GM15510 (cell line): ENCODE data around the gene FERD3L.

Experiments used
- POLR2A ChIP-seq: IDR thresholded peaks from 3 replicates; pipeline ENCODE4 v1.6.1; 2011; ENCODE audit warnings: borderline replicate concordance; ENCODE audit not compliant: insufficient read length; ENCODE audit errors: extremely low read depth

FERD3L gene

DNA sequence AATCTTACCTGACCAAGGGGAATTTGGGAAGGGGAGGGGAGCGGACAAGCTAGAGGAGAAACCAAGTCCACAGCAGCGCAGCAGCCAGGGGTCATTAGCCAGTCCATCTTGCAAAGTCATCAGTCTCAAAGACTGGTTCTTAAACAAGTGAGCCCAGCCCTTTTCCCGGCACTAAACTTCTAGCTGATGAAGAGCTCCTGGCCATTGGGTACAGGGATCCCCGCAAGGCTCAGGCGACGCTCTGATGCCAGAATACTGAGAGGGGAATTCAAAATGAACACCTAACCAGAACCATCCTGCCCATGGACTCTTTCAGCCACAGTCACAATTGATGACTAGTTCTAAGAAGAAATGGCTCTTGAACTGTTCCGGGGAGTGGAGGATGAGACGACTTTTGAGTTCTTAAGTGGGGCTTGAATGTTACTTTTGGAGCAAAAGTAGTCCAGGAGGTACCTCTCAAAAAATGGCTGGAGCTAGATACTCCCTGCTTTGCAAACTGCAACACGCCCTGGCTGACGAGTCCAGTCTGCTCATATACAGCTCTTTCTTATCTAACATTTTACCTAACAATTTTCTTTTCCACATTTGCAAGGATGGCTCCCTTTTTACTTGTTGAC lies 25.2 kb downstream of the FERD3L start:
- no peak for TF ChIP-seq POLR2A

DNA sequence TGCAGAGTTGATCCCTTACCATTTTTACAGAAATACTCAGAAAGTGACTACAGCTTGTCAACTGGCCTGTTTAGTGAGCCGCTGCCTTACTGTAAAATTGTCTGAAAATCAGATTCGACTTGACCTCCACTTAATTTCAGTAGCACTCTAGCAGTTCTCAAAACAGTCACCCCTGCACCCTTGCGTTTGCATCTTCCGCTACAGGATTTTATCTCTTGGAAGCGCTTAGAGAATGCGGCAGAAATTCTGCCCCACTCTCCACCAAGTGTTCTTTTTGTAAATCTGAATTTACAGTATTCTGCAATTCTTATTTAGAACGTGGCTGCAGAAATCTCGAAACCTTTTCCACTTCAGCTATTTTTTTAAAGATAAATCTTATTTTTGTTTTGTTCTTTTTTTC lies 25.8 kb downstream of the FERD3L start:
- no peak for TF ChIP-seq POLR2A

DNA sequence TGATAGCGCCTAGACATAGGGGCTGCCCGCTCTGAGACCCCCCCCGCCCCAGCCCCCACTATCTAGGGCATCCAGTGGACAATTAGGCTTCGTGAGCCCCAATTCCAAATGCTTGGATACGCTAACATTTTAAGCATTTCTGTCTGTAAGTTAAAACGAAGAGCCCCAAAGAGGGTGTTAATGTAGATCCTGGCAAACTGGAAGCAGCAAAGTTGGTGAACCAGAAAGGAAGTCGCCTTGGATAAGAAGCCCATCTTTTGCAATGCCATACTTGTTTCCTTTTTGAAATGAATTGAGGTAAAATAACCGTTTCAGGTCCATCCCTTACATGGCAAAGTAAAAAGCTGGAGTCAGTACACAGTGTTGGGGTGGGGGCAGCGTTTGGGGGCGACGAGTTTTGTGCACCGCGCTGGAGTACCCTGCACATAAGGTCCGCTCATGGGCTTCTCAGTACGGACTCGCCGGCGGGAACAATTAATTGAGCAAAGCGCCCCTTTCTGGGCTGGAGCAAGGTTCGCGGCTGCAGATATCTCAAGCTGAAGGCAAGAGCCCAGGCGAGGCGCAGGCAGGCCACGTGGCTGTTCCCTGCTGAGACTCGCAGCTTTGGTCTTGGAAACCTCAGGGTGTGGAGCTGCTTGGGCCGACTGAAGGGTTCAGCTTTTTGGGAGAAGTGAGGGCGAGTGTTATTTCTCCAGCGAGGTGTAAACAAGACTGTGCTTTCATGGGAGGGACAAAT lies 26.4 kb downstream of the FERD3L start:
- TF ChIP-seq POLR2A, result no peak

DNA sequence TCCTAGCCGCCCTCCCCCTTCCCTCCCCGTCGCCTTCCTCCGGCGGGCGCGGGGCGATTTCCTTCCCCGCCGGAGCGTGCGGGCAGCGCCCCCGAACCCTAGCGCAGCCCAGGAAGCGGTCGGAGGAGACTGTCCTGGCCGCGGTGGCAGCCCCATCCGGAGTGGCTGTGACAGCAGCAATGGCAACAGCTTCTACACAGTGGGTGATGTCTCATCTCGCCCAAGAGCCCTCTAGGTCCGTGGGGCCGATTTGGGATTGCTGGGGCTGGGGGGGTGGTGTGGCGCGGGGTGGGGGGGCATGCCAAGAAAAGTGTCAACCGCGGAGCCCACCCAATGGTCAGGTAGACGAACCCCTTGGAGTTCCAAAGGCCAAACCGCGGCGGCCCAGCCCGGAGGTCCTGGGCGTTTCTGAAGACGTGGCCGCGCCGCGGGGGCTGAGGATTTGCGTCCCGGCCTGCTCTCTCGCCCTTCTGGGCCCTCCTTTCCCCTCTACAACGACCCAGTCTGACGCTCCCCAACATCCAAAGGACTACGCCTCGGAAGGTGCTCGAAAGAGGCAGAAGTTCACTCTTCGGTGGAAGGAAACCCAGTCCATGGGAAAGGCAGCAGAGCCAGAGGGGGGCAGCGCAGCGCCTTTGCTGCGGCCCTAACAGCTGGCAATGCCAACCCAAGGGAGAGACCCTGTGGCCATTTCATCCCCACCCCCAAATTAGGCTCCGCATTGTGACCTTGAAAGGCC lies 27.2 kb downstream of the FERD3L start:
- TF ChIP-seq POLR2A, result no peak

DNA sequence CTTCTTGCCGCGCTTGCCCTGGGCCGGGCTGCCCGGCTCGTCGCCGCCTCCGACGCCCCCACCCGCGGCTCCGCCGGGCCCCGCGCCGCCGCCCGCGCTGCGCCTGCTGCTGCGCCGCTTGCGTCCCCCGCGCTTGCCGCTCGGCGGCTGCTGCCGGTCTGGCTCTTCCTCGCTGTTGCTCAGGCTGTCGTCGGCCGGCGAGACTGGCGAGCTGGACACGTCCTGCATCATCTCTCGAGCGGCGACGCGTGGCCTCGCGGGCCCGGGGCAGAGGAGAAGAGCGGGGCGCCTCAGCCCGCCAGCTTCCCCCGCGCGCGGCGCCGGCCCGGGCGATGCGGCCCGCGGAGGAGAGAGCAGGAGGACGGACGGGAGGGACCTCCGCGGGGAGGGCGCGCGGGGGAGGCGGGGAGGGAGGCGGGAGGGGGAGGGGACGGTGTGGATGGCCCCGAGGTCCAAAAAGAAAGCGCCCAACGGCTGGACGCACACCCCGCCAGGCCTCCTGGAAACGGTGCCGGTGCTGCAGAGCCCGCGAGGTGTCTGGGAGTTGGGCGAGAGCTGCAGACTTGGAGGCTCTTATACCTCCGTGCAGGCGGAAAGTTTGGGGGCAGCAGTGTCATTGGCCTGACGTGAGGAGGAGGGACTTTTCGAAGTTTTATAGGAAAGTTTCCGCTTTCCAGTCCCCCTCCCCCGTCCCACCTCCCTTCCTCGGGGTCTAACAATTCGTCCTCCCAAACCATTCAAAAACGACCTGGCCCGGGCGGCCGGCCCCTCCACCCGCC lies 27.9 kb downstream of the FERD3L start, which contains the start of gene TWIST1:
TSS of gene TWIST1 (minus strand) at position 546 of the 779 bp plus-strand sequence. CDS start at position 231, 315 bp downstream.
- no peak for TF ChIP-seq POLR2A

DNA sequence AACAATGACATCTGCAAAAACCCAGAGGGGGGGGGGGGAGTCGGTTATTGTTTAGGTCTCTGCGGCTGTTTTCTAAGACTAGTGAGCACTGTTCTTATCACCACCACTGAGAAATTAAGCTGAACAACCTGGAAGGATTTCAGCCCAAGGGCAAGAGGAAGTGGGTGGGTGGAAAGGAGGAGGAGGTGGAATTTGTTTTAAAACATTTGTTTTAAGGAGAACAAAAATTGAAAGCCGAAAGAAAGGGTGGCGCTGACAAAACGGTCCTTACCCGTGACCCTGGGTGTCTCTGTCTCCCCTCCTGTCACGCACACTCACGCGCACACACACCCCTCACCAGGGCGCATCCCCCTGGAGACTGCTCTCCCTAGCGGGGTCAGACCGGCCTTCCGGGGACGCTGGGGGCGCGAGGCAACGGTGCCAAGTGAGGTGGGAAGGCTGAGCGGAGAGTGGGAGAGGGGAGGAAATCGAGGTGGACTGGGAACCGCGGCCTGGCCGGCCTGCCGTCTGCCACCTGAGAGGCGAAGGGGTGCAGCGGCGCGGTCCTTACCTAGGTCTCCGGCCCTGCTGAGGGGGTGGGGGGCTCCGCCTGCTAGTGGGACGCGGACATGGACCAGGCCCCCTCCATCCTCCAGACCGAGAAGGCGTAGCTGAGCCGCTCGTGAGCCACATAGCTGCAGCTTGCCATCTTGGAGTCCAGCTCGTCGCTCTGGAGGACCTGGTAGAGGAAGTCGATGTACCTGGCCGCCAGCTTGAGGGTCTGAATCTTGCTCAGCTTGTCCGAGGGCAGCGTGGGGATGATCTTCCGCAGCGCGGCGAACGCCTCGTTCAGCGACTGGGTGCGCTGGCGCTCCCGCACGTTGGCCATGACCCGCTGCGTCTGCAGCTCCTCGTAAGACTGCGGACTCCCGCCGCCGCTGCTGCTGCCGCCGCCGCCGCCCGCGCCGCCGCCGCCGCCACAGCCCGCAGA lies 28.8 kb downstream of the FERD3L start:
- no peak for TF ChIP-seq POLR2A

DNA sequence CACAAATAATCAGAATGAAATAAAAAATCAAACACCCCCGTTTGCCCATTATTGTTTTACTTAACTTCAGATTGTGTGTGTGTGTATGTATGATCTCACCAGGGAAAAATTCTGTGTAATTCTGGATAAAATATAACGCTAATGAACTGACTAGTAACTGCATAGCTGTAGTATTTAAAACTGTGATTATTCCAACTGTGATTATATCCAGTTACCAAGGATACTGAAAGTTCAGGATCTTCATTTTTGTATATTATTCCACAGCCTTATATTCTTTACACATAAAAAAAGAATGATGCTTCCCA lies 30.7 kb downstream of the FERD3L start:
- no peak for TF ChIP-seq POLR2A

DNA sequence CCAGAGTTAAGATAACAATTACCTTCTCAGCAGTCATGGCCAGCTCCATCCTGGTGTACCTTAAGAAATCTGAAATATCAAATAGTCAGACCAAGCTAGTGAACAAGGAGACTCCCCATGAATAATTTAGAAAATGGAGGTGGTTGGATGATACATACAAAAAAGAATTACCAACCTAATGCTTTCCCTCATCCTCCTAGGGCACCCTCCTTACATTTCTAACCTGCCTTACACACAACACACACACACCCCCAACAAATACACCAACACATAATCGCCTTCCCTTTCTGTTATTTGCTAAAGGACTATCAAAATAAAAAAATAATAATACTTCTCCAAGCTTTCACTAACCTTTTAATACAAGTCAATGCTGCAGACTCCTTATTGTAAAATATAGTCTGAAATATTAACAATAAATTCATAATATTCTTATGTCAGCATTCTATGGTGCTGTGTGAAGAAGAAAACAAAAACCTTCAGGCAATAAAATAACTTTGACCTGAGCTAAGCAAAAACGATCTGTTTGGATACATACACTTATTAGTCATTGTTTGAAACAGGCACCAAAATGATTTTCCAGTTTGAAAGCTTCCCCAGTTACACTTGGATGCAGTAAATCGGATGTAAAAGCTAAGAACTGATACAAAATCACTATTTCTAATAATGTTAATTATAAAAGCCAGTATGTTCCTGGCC lies 31.2 kb downstream of the FERD3L start:
- no peak for TF ChIP-seq POLR2A

DNA sequence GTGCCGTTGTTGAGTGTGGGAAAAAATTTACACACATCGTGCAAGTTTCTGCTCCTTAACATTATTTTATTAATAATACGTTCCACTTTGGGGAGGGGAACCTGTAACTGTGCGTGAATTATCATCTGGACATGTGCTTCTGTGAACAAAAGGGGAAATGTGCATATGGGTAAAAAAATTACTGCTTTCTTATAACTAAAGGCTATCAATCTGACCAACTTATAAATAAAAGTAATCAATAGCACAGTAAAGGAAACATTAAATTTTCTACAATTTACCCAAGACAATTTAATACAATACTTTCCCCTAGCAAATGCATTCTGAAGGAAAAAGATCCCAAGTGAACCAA lies 32.2 kb downstream of the FERD3L start:
- no peak for TF ChIP-seq POLR2A

DNA sequence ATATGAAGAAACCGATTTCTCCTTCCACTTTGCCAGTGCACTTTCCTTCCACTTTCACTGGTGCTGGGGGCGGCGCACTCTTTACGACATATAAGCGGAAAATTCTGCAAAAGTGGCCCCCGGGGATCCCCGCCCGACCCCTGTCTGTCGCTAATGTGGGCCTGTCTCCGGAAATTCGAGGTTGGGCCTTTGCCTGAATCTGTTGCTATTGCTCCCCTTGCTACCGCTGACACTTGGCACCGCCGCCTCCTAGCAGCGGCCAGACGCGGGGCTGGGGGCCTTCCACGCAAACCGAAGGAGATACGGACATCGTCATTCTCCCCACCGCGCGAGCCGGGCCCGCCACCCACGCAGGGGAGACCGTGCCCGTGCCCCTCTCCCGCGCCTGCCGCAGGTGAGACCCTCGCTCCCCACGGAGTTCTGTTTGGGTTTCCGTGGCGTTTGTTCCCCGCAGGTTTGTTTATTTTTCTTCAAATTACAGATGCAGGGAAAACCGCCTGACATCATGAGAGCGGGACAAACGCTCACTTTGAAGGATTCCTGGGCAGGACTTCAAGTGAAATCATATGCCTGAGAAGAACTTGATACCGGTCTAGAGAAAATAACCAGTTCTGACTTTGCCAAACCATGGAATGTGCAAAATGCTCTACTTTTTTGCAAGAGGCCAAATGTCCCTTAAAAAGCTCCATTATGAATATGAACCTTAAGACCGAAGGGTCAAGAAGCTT lies 32.8 kb downstream of the FERD3L start:
- TF ChIP-seq POLR2A, result no peak

DNA sequence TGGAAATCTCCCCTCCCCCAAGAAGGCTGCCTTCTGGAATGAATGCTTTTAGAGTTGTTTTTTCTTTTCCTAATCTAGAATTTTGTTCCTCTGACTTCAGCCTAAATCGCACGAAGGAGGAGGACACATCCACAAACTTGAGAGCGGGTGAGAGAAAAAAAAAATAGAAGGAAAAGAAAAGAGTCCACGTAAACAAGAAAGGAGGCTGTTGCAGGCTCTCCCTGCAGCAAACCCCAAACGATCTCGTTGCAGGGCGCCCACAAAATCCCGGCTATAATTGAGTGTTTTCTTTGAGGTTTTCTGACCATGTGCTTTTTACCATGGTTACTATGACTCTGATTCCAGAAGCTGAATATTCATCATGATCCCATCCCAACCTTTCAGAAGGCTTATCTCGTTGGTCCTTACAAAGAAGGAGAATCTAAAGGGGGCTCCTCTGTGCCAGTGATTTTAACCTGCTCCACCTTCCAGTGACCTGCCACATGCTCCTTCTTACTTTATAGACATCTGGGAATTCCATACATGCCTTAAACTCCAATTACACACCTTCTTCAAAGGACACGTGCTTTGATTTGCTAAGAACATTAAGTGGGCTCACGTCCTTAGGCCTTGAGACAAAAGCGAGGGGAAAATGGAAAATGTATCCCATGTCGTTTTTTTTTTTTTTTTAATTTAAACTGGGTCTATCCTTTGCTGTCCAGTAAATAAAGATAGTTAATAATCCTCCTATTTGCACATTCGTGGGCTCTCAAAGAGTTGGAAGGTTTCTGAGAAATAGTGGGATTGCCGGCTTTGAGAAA lies 33.5 kb downstream of the FERD3L start:
- TF ChIP-seq POLR2A, result no peak

DNA sequence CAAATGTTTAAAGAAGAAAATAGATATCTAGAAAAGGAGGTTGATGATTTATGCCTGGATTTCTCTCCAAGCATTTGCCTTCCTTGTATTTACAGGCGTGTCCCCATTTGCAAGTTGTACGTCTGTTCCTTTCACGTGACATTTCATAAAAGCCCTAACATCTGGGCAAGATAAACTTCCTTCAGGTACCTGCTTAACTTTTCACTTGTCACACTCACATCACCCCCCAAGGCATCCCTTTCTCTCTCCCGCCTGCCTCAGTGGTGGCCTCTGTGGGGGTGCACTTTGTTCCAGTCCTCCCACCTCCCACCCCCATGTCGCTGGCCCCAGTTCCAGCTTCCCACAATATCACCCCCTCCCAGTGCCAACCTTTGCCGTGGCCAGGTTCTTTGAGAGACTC lies 34.4 kb downstream of the FERD3L start:
- TF ChIP-seq POLR2A, result no peak
